ENCODE measurements around the gene CCDC71.

- TF ChIP-seq CTCF (IDR thresholded peaks at IDR 0.05), result peak in 2 of 4 experiments; percentile 12 to 16
- peak; percentile 29 to 70 for TF ChIP-seq POLR2A (IDR thresholded peaks at IDR 0.05)
These were observed at the start of gene CCDC71 for GRCh38 chr3:49165771-49166751.

Measured in uterus (tissue), 2 donors.